GM18867 (cell line): ENCODE measurements around the gene TMEM233.
"Not testable (repeated sequence)": the region's sequence is repeated elsewhere in the genome, so short reads cannot be mapped to it uniquely, and the experiment has no call there.

Source experiments
- ATAC-seq: cut with Tn5 transposase; IDR thresholded peaks from one replicate; pipeline ENCODE4 v1.9.1; 2021; ENCODE audit warnings: mild to moderate bottlenecking, moderate library complexity; ENCODE audit not compliant: unreplicated experiment

The TMEM233 gene

GRCh38 chr12:119652665-119653064 lies 59.1 kb downstream of the TMEM233 start:
- ATAC-seq = no peak

- not testable (repeated sequence) for ATAC-seq
Measured at GRCh38 chr12:119657001-119657400, 63.4 kb downstream of the TMEM233 start.

GRCh38 chr12:119658166-119658565 lies 64.6 kb downstream of the TMEM233 start:
- ATAC-seq = not testable (repeated sequence)

GRCh38 chr12:119659289-119659897 lies 65.8 kb downstream of the TMEM233 start:
- ATAC-seq = peak; percentile 58

GRCh38 chr12:119660076-119660475 lies 66.5 kb downstream of the TMEM233 start:
- ATAC-seq = no peak

GRCh38 chr12:119661882-119662281 lies 68.3 kb downstream of the TMEM233 start:
- ATAC-seq = no peak

GRCh38 chr12:119664642-119665041 lies 71.1 kb downstream of the TMEM233 start:
- ATAC-seq = no peak

GRCh38 chr12:119665164-119665929 lies 71.8 kb downstream of the TMEM233 start:
- no peak for ATAC-seq

GRCh38 chr12:119666226-119666795 lies 72.7 kb downstream of the TMEM233 start:
- ATAC-seq = no peak

GRCh38 chr12:119666900-119667576 lies 73.5 kb downstream of the TMEM233 start:
- ATAC-seq = peak; percentile 3

- peak; percentile 95 for ATAC-seq
Measured at GRCh38 chr12:119667577-119668323, 74.2 kb downstream of the TMEM233 start, which contains the start of gene PRKAB1. Gene PRKAB1, plus strand, starts transcription at chr12:119668133. Its CDS starts 112 bp downstream, at chr12:119668245.

- ATAC-seq = no peak
Measured at GRCh38 chr12:119668324-119668841, 74.8 kb downstream of the TMEM233 start.

- ATAC-seq = no peak
Measured at GRCh38 chr12:119669744-119670472, 76.3 kb downstream of the TMEM233 start.

GRCh38 chr12:119671070-119671469 lies 77.5 kb downstream of the TMEM233 start:
- ATAC-seq = no peak

- no peak for ATAC-seq
Measured at GRCh38 chr12:119672194-119672593, 78.6 kb downstream of the TMEM233 start.

- ATAC-seq = no peak
Measured at GRCh38 chr12:119673634-119674033, 80.1 kb downstream of the TMEM233 start.

GRCh38 chr12:119674560-119674959 lies 81.0 kb downstream of the TMEM233 start:
- ATAC-seq = no peak

- ATAC-seq = no peak
Measured at GRCh38 chr12:119676022-119676421, 82.4 kb downstream of the TMEM233 start.

- ATAC-seq = no peak
Measured at GRCh38 chr12:119676573-119676972, 83.0 kb downstream of the TMEM233 start.

GRCh38 chr12:119678459-119678858 lies 84.9 kb downstream of the TMEM233 start:
- ATAC-seq = no peak
